Colonic mucosa (tissue), 4 donors: ENCODE data around the gene TMEM176B. TPM values are rescaled to one million over a fixed set of nuclear protein-coding genes. Genes with fewer than 3 reads are reported as not detected.

Experiments used
- DNase-seq: peaks from one replicate; pipeline ENCODE4 v3.0.0-alpha.2; 2020
- H3K27ac ChIP-seq: fragments of 200-600 bp; one replicate; pipeline ENCODE4 v1.8.0; 2021
- H3K27me3 ChIP-seq: fragments of 200-600 bp; one replicate; pipeline ENCODE4 v1.8.0; 2021
- H3K36me3 ChIP-seq: fragments of 200-600 bp; one replicate; pipeline ENCODE4 v1.8.0; 2021
- H3K4me1 ChIP-seq: fragments of 200-600 bp; one replicate; pipeline ENCODE4 v1.8.0; 2021; ENCODE audit warnings: mild to moderate bottlenecking
- H3K4me3 ChIP-seq: fragments of 200-600 bp; one replicate; pipeline ENCODE4 v1.8.0; 2021
- H3K9ac ChIP-seq, 2 donors: one replicate each; pipeline ENCODE4 v1.7.0; 2013; ENCODE audit warnings: control low read depth in 2 of 2, low read depth in 2 of 2, low read length in 2 of 2
- H3K9me3 ChIP-seq: fragments of 200-600 bp; one replicate; pipeline ENCODE4 v1.8.0; 2021
- intact Hi-C: fragments of 100-400 bp; cut with DNase I; formaldehyde crosslinking; loops from one replicate; pipeline ENCODE4 v1.14.1; 2022
- total RNA-seq, 2 donors: library from RNA; stranded (reverse); fragmentation: NEBNext Ultra II Directional in 1 of 2; extraction: Animal tissue kit (Norgen Biotek cat#: 25700) in 1 of 2; gene quantifications; one replicate each; pipeline ENCODE4 v1.2.1, GENCODE V29; 2021
- TF ChIP-seq, protein P1 (sequence below): fragments of 200-600 bp; IDR thresholded peaks from one replicate; pipeline ENCODE4 v1.8.0; 2022; ENCODE audit warnings: antibody characterized with exemption, mild to moderate bottlenecking
- donor health status: healthy.
- donor health status: DM: no; HTN: no; CAD: no.
- donor health status: DM: no; HTN: no; CAD: no.

TMEM176B gene
- total RNA-seq, 2 donors from 2014 or later: 154 to 256 TPM

DNA sequence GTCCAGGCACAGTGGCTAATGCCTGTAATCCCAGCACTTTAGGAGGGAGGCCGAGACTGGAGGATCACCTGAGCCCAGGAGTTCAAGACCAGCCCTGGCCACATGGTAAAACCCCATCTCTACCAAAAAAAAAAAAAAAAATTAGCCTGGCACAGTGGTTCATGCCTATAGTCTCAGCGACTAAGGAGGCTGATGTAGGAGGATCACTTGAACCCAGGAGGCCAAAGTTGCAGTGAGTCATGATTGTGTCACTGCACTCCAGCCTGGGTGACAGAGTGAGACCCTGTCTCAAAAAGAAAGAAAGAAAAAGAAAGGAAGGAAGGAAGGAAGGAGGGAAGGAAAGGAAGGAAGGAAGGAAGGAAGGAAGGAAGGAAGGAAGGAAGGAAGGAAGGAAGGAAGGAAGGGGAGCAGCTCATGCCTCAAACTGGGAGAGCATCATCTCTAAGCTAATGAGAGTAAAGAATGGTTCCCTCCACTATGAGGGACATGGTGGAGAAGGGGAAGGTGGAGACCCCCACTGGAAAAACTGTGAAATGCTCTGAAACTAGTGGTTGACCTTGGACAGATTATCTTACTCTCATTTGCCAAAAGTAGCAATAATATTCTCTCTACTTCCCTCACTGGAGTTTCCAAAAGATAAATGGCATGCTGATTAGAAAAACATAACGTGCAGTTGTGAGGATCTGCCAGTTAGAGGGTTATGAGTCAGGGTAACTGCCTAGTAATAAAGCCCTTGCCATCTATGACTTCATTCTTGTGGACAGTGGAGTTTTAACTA is 46.1 kb downstream of the TMEM176B start:
- Histone ChIP-seq H3K27ac (peak overlapping the region; percentile 11), H3K9ac (no peak overlapping the region), H3K4me1 (no peaks in the 10 kb centered on the region), H3K36me3 (no peaks in the 10 kb centered on the region), H3K27me3 (no peaks in the 10 kb centered on the region), H3K9me3 (no peaks in the 10 kb centered on the region), H3K4me3 (no peak overlapping the region)
- TF ChIP-seq, protein P1, sequence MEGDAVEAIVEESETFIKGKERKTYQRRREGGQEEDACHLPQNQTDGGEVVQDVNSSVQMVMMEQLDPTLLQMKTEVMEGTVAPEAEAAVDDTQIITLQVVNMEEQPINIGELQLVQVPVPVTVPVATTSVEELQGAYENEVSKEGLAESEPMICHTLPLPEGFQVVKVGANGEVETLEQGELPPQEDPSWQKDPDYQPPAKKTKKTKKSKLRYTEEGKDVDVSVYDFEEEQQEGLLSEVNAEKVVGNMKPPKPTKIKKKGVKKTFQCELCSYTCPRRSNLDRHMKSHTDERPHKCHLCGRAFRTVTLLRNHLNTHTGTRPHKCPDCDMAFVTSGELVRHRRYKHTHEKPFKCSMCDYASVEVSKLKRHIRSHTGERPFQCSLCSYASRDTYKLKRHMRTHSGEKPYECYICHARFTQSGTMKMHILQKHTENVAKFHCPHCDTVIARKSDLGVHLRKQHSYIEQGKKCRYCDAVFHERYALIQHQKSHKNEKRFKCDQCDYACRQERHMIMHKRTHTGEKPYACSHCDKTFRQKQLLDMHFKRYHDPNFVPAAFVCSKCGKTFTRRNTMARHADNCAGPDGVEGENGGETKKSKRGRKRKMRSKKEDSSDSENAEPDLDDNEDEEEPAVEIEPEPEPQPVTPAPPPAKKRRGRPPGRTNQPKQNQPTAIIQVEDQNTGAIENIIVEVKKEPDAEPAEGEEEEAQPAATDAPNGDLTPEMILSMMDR: no peak
- intact Hi-C loops: no loop called here
- no peak for DNase-seq

DNA sequence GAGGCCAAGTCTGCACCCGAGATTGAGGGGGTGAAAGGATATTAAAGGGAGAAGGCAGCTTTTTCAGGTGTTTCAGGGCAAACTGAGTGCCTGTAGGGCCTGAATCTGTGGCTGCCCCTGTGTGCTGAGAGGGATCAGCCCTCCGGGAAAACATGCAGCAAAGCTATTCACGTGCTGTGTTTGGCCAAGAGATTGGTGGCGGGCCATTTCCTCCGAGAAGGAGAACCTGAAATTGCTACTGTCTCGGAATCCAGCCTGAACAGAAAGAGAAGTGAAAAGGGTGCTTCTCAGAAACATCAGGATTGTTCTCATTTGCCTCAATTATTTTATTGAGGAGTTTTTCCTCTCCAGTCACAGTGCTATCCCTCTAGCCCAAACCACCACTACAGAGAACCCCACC is 46.9 kb downstream of the TMEM176B start:
- TF ChIP-seq, protein P1: no peak
- Histone ChIP-seq H3K27me3 (no peaks in the 10 kb centered on the region), H3K27ac (no peak overlapping the region), H3K9ac (no peak overlapping the region), H3K4me1 (no peaks in the 10 kb centered on the region), H3K4me3 (no peak overlapping the region), H3K9me3 (no peaks in the 10 kb centered on the region), H3K36me3 (no peaks in the 10 kb centered on the region)
- DNase-seq: no peak
- intact Hi-C loops: no loop called here

DNA sequence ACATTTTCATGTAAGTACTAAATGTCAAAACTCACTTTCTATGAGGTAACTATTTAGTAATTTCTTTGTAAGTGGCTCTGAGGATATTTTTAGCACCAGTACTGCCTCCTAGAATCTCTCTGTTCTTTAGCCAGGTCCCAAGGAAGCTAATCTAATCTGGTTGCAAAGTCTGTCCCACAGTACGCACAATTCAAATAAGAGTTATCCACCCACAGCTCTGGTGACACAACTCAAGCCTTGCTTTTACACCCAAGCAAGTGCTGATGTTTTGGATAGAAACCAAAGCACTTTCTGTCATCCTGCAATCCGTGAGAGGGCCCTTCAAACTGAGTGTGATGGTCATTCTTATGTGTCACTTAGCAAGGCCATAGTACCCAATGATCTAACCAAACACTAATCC is 48.5 kb downstream of the TMEM176B start:
- intact Hi-C loops: no loop called here
- H3K27ac ChIP-seq: no peak overlapping the region
- H3K36me3 ChIP-seq: no peaks in the 10 kb centered on the region
- TF ChIP-seq, protein P1: no peak
- no peaks in the 10 kb centered on the region for H3K4me1 ChIP-seq
- H3K4me3 ChIP-seq: no peak overlapping the region
- H3K27me3 ChIP-seq: no peaks in the 10 kb centered on the region
- DNase-seq: no peak
- H3K9ac ChIP-seq: no peak overlapping the region
- no peaks in the 10 kb centered on the region for H3K9me3 ChIP-seq

- no peaks in the 10 kb centered on the region for H3K27me3 ChIP-seq
- H3K9ac ChIP-seq: no peak overlapping the region
- no peak overlapping the region for H3K27ac ChIP-seq
- H3K4me3 ChIP-seq: no peak overlapping the region
- no peaks in the 10 kb centered on the region for H3K4me1 ChIP-seq
- no peaks in the 10 kb centered on the region for H3K36me3 ChIP-seq
- DNase-seq: no peak
- intact Hi-C loops: no loop called here
- no peaks in the 10 kb centered on the region for H3K9me3 ChIP-seq
- TF ChIP-seq, protein P1: no peak
Measured at GRCh38 chr7:150748376-150748775, 51.8 kb downstream of the TMEM176B start.

GRCh38 chr7:150746921-150747320 is 53.2 kb downstream of the TMEM176B start:
- no peak for DNase-seq
- intact Hi-C loops: no loop called here

More at GRCh38 chr7:150746921-150747320, 53.2 kb downstream of the TMEM176B start:
- Histone ChIP-seq H3K4me3 (no peak overlapping the region), H3K27ac (no peak overlapping the region), H3K4me1 (no peaks in the 10 kb centered on the region), H3K9ac (no peak overlapping the region), H3K36me3 (no peaks in the 10 kb centered on the region), H3K27me3 (no peaks in the 10 kb centered on the region), H3K9me3 (no peaks in the 10 kb centered on the region)
- TF ChIP-seq, protein P1: no peak
